DMS53 (cell line): ENCODE data around the gene OVOL2.
"Not testable (repeated sequence)": the region's sequence is repeated elsewhere in the genome, so short reads cannot be mapped to it uniquely, and the experiment has no call there.

Source experiments
- DNase-seq: peaks from one replicate; lab custom pipeline; 2025; lab: John Stamatoyannopoulos, UW

OVOL2 gene

GRCh38 chr20:18057101-18057993 is at the start of gene OVOL2:
OVOL2 (minus strand) TSS chr20:18057916; CDS start chr20:18057634, 282 bp downstream.
- peak; percentile 96 for DNase-seq

GRCh38 chr20:18103497-18103896 is 45.8 kb upstream of the OVOL2 start:
- peak; percentile 71 for DNase-seq

- DNase-seq = peak; percentile 38
Measured at GRCh38 chr20:18101125-18101810, 43.6 kb upstream of the OVOL2 start.

GRCh38 chr20:18100569-18100968 is 42.9 kb upstream of the OVOL2 start:
- DNase-seq = not testable (repeated sequence)

- DNase-seq = no peak
Measured at GRCh38 chr20:18094191-18094590, 36.5 kb upstream of the OVOL2 start.

GRCh38 chr20:18093388-18093787 is 35.7 kb upstream of the OVOL2 start:
- DNase-seq = no peak

- no peak for DNase-seq
Measured at GRCh38 chr20:18092890-18093289, 35.2 kb upstream of the OVOL2 start.

GRCh38 chr20:18091623-18092022 is 33.9 kb upstream of the OVOL2 start:
- no peak for DNase-seq

- no peak for DNase-seq
Measured at GRCh38 chr20:18090477-18090876, 32.8 kb upstream of the OVOL2 start.

- no peak for DNase-seq
Measured at GRCh38 chr20:18090044-18090443, 32.3 kb upstream of the OVOL2 start.

GRCh38 chr20:18088841-18089240 is 31.1 kb upstream of the OVOL2 start:
- not testable (repeated sequence) for DNase-seq

GRCh38 chr20:18088298-18088697 is 30.6 kb upstream of the OVOL2 start:
- not testable (repeated sequence) for DNase-seq

GRCh38 chr20:18087054-18087453 is 29.3 kb upstream of the OVOL2 start:
- no peak for DNase-seq

- DNase-seq = not testable (repeated sequence)
Measured at GRCh38 chr20:18080836-18081235, 23.1 kb upstream of the OVOL2 start.

- no peak for DNase-seq
Measured at GRCh38 chr20:18079756-18080353, 22.1 kb upstream of the OVOL2 start.

GRCh38 chr20:18077157-18077556 is 19.4 kb upstream of the OVOL2 start:
- DNase-seq = no peak

- DNase-seq = no peak
Measured at GRCh38 chr20:18072532-18072931, 14.8 kb upstream of the OVOL2 start.

GRCh38 chr20:18066421-18067333 is 9.0 kb upstream of the OVOL2 start:
- DNase-seq = peak; percentile 14

GRCh38 chr20:18063676-18064075 is 6.0 kb upstream of the OVOL2 start:
- no peak for DNase-seq

GRCh38 chr20:18059603-18060002 is 1.9 kb upstream of the OVOL2 start:
- no peak for DNase-seq

GRCh38 chr20:18058661-18059467 is 1.1 kb upstream of the OVOL2 start:
- peak; percentile 96 for DNase-seq
